Measurements from ENCODE around the gene PAIP1.

- TF ChIP-seq CTCF (IDR thresholded peaks at IDR 0.05; ENCODE audit: insufficient read depth, low read depth, low read length) (no peak), EZH2 (IDR thresholded peaks at IDR 0.05; ENCODE audit: insufficient read depth, low read length) (no peak)
Observed at GRCh38 chr5:43564289-43564850, 7.5 kb upstream of the PAIP1 start.

Data from astrocyte (in vitro differentiated cells and primary cell).